H9 (cell line): ENCODE results near the gene INSC. TPM values are rescaled to one million over a fixed set of nuclear protein-coding genes. Genes with fewer than 3 reads are reported as not detected.

Experiments used
- DNase-seq: peaks from one replicate; pipeline ENCODE4 v3.0.0-alpha.2; 2017
- H2AFZ ChIP-seq: one replicate; pipeline ENCODE4 v1.6.1; 2013; ENCODE audit warnings: mild to moderate bottlenecking, low read length, control low read depth, moderate library complexity
- H2AK5ac ChIP-seq: 2 replicates; pipeline ENCODE4 v1.6.1; 2013; ENCODE audit warnings: low read length, control low read depth, mixed read lengths; ENCODE audit not compliant: insufficient read length
- H2BK120ac ChIP-seq: one replicate; pipeline ENCODE4 v1.6.1; 2013; ENCODE audit warnings: low read depth, mild to moderate bottlenecking, low read length, control low read depth, inconsistent platforms; ENCODE audit not compliant: poor library complexity, severe bottlenecking
- H2BK12ac ChIP-seq: 2 replicates; pipeline ENCODE4 v1.6.1; 2013; ENCODE audit warnings: low read length, control low read depth, mixed read lengths, low read depth; ENCODE audit not compliant: insufficient read length
- H2BK15ac ChIP-seq: 2 replicates; pipeline ENCODE4 v1.6.1; 2013; ENCODE audit warnings: low read depth, low read length, control low read depth
- H2BK20ac ChIP-seq: one replicate; pipeline ENCODE4 v1.6.1; 2013; ENCODE audit warnings: low read depth, mild to moderate bottlenecking, low read length, control low read depth, inconsistent platforms; ENCODE audit not compliant: poor library complexity, severe bottlenecking
- H2BK5ac ChIP-seq: 2 replicates; pipeline ENCODE4 v1.6.1; 2013; ENCODE audit warnings: low read length, control low read depth, mixed read lengths; ENCODE audit not compliant: insufficient read length
- H3K14ac ChIP-seq: 2 replicates; pipeline ENCODE4 v1.6.1; 2013; ENCODE audit warnings: low read length, control low read depth; ENCODE audit not compliant: insufficient read depth
- H3K18ac ChIP-seq: 2 replicates; pipeline ENCODE4 v1.6.1; 2013; ENCODE audit warnings: low read depth, mild to moderate bottlenecking, mixed read lengths, low read length, control low read depth; ENCODE audit not compliant: insufficient read length
- H3K23ac ChIP-seq: 2 replicates; pipeline ENCODE4 v1.6.1; 2013; ENCODE audit warnings: low read length, control low read depth, mixed read lengths, low read depth; ENCODE audit not compliant: insufficient read length
- H3K23me2 ChIP-seq: 2 replicates; pipeline ENCODE4 v1.6.1; 2013; ENCODE audit warnings: low read depth, mild to moderate bottlenecking, mixed read lengths, low read length, control low read depth; ENCODE audit not compliant: insufficient read length, poor library complexity, severe bottlenecking
- H3K27ac ChIP-seq: 2 replicates; pipeline ENCODE4 v1.5.1; 2013; ENCODE audit warnings: low read length, control low read depth, mixed read lengths, low read depth; ENCODE audit not compliant: insufficient read length
- H3K27me3 ChIP-seq: 2 replicates; pipeline ENCODE4 v1.6.1; 2013; ENCODE audit warnings: low read length, control low read depth, inconsistent platforms; ENCODE audit not compliant: insufficient read depth
- H3K4ac ChIP-seq: 2 replicates; pipeline ENCODE4 v1.6.1; 2013; ENCODE audit warnings: low read depth, mild to moderate bottlenecking, control low read depth, inconsistent platforms, low read length, moderate library complexity
- H3K4me1 ChIP-seq: 2 replicates; pipeline ENCODE4 v1.6.1; 2013; ENCODE audit warnings: low read length, control low read depth, inconsistent platforms; ENCODE audit not compliant: insufficient read depth
- H3K4me2 ChIP-seq: 2 replicates; pipeline ENCODE4 v1.6.1; 2013; ENCODE audit warnings: low read length, control low read depth, mixed read lengths; ENCODE audit not compliant: insufficient read length, insufficient read depth
- H3K56ac ChIP-seq: 2 replicates; pipeline ENCODE4 v1.6.1; 2013; ENCODE audit warnings: low read depth, mild to moderate bottlenecking, mixed read lengths, low read length, control low read depth; ENCODE audit not compliant: insufficient read length
- H3K79me1 ChIP-seq: 2 replicates; pipeline ENCODE4 v1.6.1; 2013; ENCODE audit warnings: low read depth, mild to moderate bottlenecking, moderate library complexity, low read length, control low read depth, inconsistent platforms; ENCODE audit not compliant: insufficient read depth, poor library complexity, severe bottlenecking
- H3K79me2 ChIP-seq: 2 replicates; pipeline ENCODE4 v1.6.1; 2013; ENCODE audit warnings: low read length, control low read depth, inconsistent platforms; ENCODE audit not compliant: insufficient read depth
- H3K9ac ChIP-seq: 2 replicates; pipeline ENCODE4 v1.6.1; 2013; ENCODE audit warnings: low read length, control low read depth, mixed read lengths; ENCODE audit not compliant: insufficient read length; ENCODE audit errors: extremely low read depth
- H3K9me3 ChIP-seq: one replicate; pipeline ENCODE4 v1.6.1; 2013; ENCODE audit warnings: low read depth, low read length, inconsistent platforms; ENCODE audit not compliant: control insufficient read depth
- H3T11ph ChIP-seq: one replicate; pipeline ENCODE4 v1.6.1; 2013; ENCODE audit warnings: mild to moderate bottlenecking, low read length, control low read depth, inconsistent platforms
- H4K20me1 ChIP-seq: one replicate; pipeline ENCODE4 v1.6.1; 2013; ENCODE audit not compliant: control insufficient read depth, insufficient read length, insufficient read depth
- H4K5ac ChIP-seq: 2 replicates; pipeline ENCODE4 v1.6.1; 2013; ENCODE audit warnings: low read depth, mild to moderate bottlenecking, mixed read lengths, low read length, control low read depth; ENCODE audit not compliant: insufficient read length
- H4K8ac ChIP-seq: replicated peaks from 2 replicates; pipeline ENCODE4 v1.6.1; 2013; ENCODE audit warnings: low read length, control low read depth, mixed read lengths, low read depth; ENCODE audit not compliant: insufficient read length
- H4K91ac ChIP-seq: 2 replicates; pipeline ENCODE4 v1.6.1; 2013; ENCODE audit warnings: low read depth, mild to moderate bottlenecking, moderate library complexity, mixed read lengths, low read length, control low read depth; ENCODE audit not compliant: insufficient read length
- H3K27ac Mint-ChIP-seq, 3 experiments: 2 replicates in 2 of 3; 3 replicates in 1 of 3; pipeline ENCODE4 v1.8.0; 2020 to 2021; ENCODE audit warnings: mixed read lengths in 3 of 3, mild to moderate bottlenecking in 1 of 3, moderate library complexity in 1 of 3
- H3K27me3 Mint-ChIP-seq: 2 replicates; pipeline ENCODE4 v1.8.0; 2021; ENCODE audit warnings: low read depth, mild to moderate bottlenecking, moderate library complexity, mixed read lengths
- H3K36me3 Mint-ChIP-seq, 3 experiments: 2 replicates in 2 of 3; 3 replicates in 1 of 3; pipeline ENCODE4 v1.8.0; 2020 to 2021; ENCODE audit warnings: low read depth in 3 of 3, mixed read lengths in 3 of 3; ENCODE audit not compliant: insufficient read depth in 1 of 3
- H3K4me1 Mint-ChIP-seq, 2 experiments: 2 replicates each; pipeline ENCODE4 v1.8.0; 2020; ENCODE audit warnings: mixed read lengths in 2 of 2
- H3K4me3 Mint-ChIP-seq, 2 experiments: 2 replicates in 1 of 2; 3 replicates in 1 of 2; pipeline ENCODE4 v1.8.0; 2020 to 2021; ENCODE audit warnings: mild to moderate bottlenecking in 2 of 2, mixed read lengths in 2 of 2, moderate library complexity in 1 of 2
- H3K9me3 Mint-ChIP-seq, 2 experiments: 2 replicates in 1 of 2; 3 replicates in 1 of 2; pipeline ENCODE4 v1.8.0; 2020; ENCODE audit warnings: mild to moderate bottlenecking in 2 of 2, mixed read lengths in 2 of 2, moderate library complexity in 1 of 2
- WGBS: extraction: QIAGEN DNeasy Blood & Tissue Kit; methylation state at CpG from one replicate; pipeline ENCODE4 v1.1.7; 2013; ENCODE audit warnings: missing lambda C conversion rate, low lambda C conversion rate, mixed read lengths; ENCODE audit not compliant: insufficient read length; ENCODE audit errors: extremely low coverage; 5-methylcytosine and 5-hydroxymethylcytosine counted together
- total RNA-seq: library from RNA; stranded (reverse); gene quantifications from 2 replicates; pipeline ENCODE4 v1.2.1, GENCODE V29; 2021
- TF ChIP-seq, protein P1 (sequence below): fragments of 200-600 bp; sonication (generic); conservative IDR thresholded peaks from 3 replicates; pipeline ENCODE4 v1.8.0; 2021; ENCODE audit warnings: antibody characterized with exemption, mild to moderate bottlenecking

Gene INSC
- total RNA-seq, 1 experiment from 2014 or later = not detected

DNA sequence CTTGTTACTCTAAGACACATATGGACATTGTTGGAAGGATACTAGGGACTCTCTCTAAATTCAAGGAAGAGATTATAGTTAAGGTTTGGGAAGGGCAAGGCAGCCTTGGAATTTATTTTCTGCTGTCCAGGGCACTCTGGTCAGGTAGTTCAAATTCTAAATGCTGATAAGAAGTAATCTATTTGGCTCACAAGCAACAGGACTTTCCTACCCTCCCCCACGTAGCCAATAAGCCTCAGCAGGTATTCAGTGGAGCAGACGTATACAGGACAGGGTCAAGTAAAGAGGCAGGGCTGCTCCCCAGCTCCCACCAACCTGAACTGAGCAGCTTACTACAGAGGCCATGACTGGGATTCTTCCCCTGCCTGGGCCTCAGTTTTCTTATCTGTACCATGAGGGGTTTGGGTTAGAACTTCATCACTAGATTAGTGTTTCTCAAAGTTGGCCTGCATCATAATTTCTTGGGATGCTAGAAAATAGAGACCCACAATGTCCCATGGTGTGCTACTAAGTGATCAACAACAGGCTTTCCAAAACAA is 6.1 kb upstream of the INSC start:
- Histone ChIP-seq H2BK12ac (no peak overlapping the region), H3K79me2 (no peaks in the 10 kb centered on the region), H4K5ac (no peak overlapping the region), H3K27me3 (0 out of 2 replicates have a peak, but pooled peaks cover under 1% of the 10 kb centered on the region), H2BK5ac (no peak overlapping the region), H3K9me3 (no peaks in the 10 kb centered on the region), H3T11ph (no peak overlapping the region), H2AFZ (no peak overlapping the region), H2BK120ac (no peak overlapping the region), H3K4me1 (no peaks in the 10 kb centered on the region), H4K20me1 (no peaks in the 10 kb centered on the region), H4K8ac (no peak overlapping the region), H2AK5ac (no peak overlapping the region), H3K14ac (no peak overlapping the region), H3K56ac (no peak overlapping the region), H3K9ac (no peak overlapping the region), H2BK15ac (no peak overlapping the region), H3K23ac (no peak overlapping the region), H3K23me2 (no peaks in the 10 kb centered on the region), H3K18ac (no peak overlapping the region), H3K27ac (no peak overlapping the region), H3K4ac (no peak overlapping the region), H2BK20ac (no peak overlapping the region), H4K91ac (no peak overlapping the region), H3K79me1 (no peaks in the 10 kb centered on the region), H3K4me2 (no peak overlapping the region)
- no peak overlapping the region for H3K27ac Mint-ChIP-seq
- no peak for DNase-seq
- no peaks in the 10 kb centered on the region for H3K36me3 Mint-ChIP-seq
- H3K27me3 Mint-ChIP-seq = peaks cover 23% of the 10 kb centered on the region
- no CpG with 5 or more reads among the region's 2 CpGs for WGBS
- peaks cover 2 to 5% of the 10 kb centered on the region in 2 experiments; a peak in 3 of 5 replicates for H3K9me3 Mint-ChIP-seq
- TF ChIP-seq, protein P1, sequence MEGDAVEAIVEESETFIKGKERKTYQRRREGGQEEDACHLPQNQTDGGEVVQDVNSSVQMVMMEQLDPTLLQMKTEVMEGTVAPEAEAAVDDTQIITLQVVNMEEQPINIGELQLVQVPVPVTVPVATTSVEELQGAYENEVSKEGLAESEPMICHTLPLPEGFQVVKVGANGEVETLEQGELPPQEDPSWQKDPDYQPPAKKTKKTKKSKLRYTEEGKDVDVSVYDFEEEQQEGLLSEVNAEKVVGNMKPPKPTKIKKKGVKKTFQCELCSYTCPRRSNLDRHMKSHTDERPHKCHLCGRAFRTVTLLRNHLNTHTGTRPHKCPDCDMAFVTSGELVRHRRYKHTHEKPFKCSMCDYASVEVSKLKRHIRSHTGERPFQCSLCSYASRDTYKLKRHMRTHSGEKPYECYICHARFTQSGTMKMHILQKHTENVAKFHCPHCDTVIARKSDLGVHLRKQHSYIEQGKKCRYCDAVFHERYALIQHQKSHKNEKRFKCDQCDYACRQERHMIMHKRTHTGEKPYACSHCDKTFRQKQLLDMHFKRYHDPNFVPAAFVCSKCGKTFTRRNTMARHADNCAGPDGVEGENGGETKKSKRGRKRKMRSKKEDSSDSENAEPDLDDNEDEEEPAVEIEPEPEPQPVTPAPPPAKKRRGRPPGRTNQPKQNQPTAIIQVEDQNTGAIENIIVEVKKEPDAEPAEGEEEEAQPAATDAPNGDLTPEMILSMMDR = no peak
- no peak overlapping the region for H3K4me3 Mint-ChIP-seq
- H3K4me1 Mint-ChIP-seq = peaks cover 9 to 13% of the 10 kb centered on the region in 2 experiments
